WTC11 (cell line): ENCODE results near the gene PLEKHB1.

ENCODE experiments used
- CTCF ChIP-seq: fragments of 200-600 bp; IDR thresholded peaks from 2 replicates; pipeline ENCODE4 v1.8.0; 2022; ENCODE audit warnings: antibody characterized with exemption
- ZBTB21 ChIP-seq: sonication (generic); formaldehyde crosslinking; IDR thresholded peaks from 2 replicates; pipeline ENCODE4 v1.8.1; 2023; ENCODE audit warnings: mild to moderate bottlenecking, missing genetic modification reagents, borderline replicate concordance
- ZNF512 ChIP-seq: sonication (generic); formaldehyde crosslinking; IDR thresholded peaks from 2 replicates; pipeline ENCODE4 v1.8.1; 2022; ENCODE audit warnings: missing genetic modification reagents, borderline replicate concordance

GRCh38 chr11:73649206-73649605 lies 2.8 kb downstream of the PLEKHB1 start:
- TF ChIP-seq CTCF (no peak), ZBTB21 (CRISPR knock-in tag) (no peak), ZNF512 (CRISPR knock-in tag) (no peak)
